Peyer's patch (tissue), 4 donors: ENCODE data around the gene ZBTB7C.

ENCODE experiments used
- POLR2A ChIP-seq, 2 donors: fragments of 450-650 bp; IDR thresholded peaks; one replicate each; pipeline ENCODE4 v1.5.1; 2017; ENCODE audit warnings: antibody characterized with exemption in 2 of 2, mild to moderate bottlenecking in 2 of 2, moderate library complexity in 2 of 2
- TF ChIP-seq, protein P1 (sequence below), 6 experiments: fragments of 450-650 bp in 4 of 6; fragments of 200-600 bp in 2 of 6; sonication (generic) in 1 of 6; IDR thresholded peaks; one replicate each; pipeline ENCODE4 v1.5.1; 2017 to 2019; ENCODE audit warnings: antibody characterized with exemption in 6 of 6, mild to moderate bottlenecking in 3 of 6, moderate library complexity in 1 of 6

- TF ChIP-seq, protein P1, sequence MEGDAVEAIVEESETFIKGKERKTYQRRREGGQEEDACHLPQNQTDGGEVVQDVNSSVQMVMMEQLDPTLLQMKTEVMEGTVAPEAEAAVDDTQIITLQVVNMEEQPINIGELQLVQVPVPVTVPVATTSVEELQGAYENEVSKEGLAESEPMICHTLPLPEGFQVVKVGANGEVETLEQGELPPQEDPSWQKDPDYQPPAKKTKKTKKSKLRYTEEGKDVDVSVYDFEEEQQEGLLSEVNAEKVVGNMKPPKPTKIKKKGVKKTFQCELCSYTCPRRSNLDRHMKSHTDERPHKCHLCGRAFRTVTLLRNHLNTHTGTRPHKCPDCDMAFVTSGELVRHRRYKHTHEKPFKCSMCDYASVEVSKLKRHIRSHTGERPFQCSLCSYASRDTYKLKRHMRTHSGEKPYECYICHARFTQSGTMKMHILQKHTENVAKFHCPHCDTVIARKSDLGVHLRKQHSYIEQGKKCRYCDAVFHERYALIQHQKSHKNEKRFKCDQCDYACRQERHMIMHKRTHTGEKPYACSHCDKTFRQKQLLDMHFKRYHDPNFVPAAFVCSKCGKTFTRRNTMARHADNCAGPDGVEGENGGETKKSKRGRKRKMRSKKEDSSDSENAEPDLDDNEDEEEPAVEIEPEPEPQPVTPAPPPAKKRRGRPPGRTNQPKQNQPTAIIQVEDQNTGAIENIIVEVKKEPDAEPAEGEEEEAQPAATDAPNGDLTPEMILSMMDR (IDR thresholded peaks at IDR 0.05), result no peak
- TF ChIP-seq POLR2A (IDR thresholded peaks at IDR 0.05), result no peak
These were observed 24.4 kb upstream of the ZBTB7C start for GRCh38 chr18:48433541-48433940.
